Measurements from ENCODE around the gene VPS13A.

DNA sequence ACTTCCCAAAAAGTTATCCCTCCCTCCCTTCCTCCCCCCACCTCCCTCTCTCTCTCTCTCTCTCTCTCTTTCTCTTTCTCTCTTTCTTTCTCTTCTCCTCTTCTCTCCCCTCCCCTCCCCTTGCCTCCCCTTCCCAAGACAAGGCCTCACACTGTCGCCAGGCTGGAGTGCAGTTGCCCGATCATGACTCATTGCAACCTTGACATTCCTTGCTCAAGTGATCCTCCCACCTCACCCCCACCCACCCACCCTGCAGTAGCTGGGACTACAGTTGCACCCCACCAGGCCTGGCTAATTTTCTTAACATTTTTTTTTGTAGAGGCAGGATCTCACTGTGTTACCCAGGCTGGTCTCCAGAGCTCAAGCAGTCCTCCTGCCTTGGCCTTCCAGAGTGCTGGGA is 32.8 kb downstream of the VPS13A start:
- TF ChIP-seq, protein P1, sequence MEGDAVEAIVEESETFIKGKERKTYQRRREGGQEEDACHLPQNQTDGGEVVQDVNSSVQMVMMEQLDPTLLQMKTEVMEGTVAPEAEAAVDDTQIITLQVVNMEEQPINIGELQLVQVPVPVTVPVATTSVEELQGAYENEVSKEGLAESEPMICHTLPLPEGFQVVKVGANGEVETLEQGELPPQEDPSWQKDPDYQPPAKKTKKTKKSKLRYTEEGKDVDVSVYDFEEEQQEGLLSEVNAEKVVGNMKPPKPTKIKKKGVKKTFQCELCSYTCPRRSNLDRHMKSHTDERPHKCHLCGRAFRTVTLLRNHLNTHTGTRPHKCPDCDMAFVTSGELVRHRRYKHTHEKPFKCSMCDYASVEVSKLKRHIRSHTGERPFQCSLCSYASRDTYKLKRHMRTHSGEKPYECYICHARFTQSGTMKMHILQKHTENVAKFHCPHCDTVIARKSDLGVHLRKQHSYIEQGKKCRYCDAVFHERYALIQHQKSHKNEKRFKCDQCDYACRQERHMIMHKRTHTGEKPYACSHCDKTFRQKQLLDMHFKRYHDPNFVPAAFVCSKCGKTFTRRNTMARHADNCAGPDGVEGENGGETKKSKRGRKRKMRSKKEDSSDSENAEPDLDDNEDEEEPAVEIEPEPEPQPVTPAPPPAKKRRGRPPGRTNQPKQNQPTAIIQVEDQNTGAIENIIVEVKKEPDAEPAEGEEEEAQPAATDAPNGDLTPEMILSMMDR (IDR thresholded peaks at IDR 0.05), result no peak
- TF ChIP-seq POLR2A (IDR thresholded peaks at IDR 0.05; ENCODE audit: low read depth), result no peak
- TF ChIP-seq POLR2AphosphoS5 (IDR thresholded peaks at IDR 0.05), result no peak

Data from esophagus muscularis mucosa (tissue), 3 donors.